Measurements from ENCODE around the gene PALM3.
"Not testable (repeated sequence)": the region's sequence is repeated elsewhere in the genome, so short reads cannot be mapped to it uniquely, and the experiment has no call there.

- not testable (repeated sequence) for TF ChIP-seq ZNF274 (IDR thresholded peaks at IDR 0.05; ENCODE audit: low read depth, low read length); SUZ12 (IDR thresholded peaks at IDR 0.05; ENCODE audit: extremely low read depth, insufficient read depth, insufficient read length); YY1 (IDR thresholded peaks at IDR 0.05; ENCODE audit: insufficient read depth, insufficient read length)
These were observed 10.9 kb downstream of the PALM3 start for GRCh38 chr19:14050961-14051360.

Measured in NT2/D1 (cell line).